HL-60 (cell line): ENCODE data around the gene CRYBG2.
"Not testable (repeated sequence)": the region's sequence is repeated elsewhere in the genome, so short reads cannot be mapped to it uniquely, and the experiment has no call there.

Source experiments
- DNase-seq, 2 experiments: peaks; one replicate each; pipeline ENCODE4 v3.0.0-alpha.2; 2010 to 2020; ENCODE audit warnings: low read depth in 1 of 2, low spot score in 1 of 2
- H3K27ac ChIP-seq: fragments of 250-450 bp; sonication (Bioruptor Pico); replicated peaks from 2 replicates; pipeline ENCODE4 v1.5.1; 2020; ENCODE audit warnings: mild to moderate bottlenecking, moderate library complexity
- H3K27me3 ChIP-seq: fragments of 250-450 bp; sonication (Bioruptor Pico); 2 replicates; pipeline ENCODE4 v1.5.1; 2021; ENCODE audit warnings: mild to moderate bottlenecking, moderate library complexity; ENCODE audit not compliant: insufficient read depth, poor library complexity, severe bottlenecking
- H3K4me3 ChIP-seq: replicated peaks from 2 replicates; pipeline ENCODE4 v1.5.1; 2011; ENCODE audit warnings: mild to moderate bottlenecking, control low read depth, low read length; ENCODE audit not compliant: insufficient read depth
- CTCF ChIP-seq: IDR thresholded peaks from one replicate; pipeline ENCODE4 v1.5.1; 2011; ENCODE audit warnings: low read length, control low read depth, inconsistent platforms; ENCODE audit not compliant: insufficient read depth
- GABPA ChIP-seq: IDR thresholded peaks from 2 replicates; pipeline ENCODE4 v1.6.1; 2012; ENCODE audit warnings: low read depth
- POLR2AphosphoS5 ChIP-seq: IDR thresholded peaks from 2 replicates; pipeline ENCODE4 v1.6.1; 2012; ENCODE audit warnings: low read depth
- REST ChIP-seq: IDR thresholded peaks from 2 replicates; pipeline ENCODE4 v1.6.1; 2012; ENCODE audit warnings: low read depth; ENCODE audit not compliant: insufficient replicate concordance
- SPI1 ChIP-seq: IDR thresholded peaks from 2 replicates; pipeline ENCODE4 v1.6.1; 2012; ENCODE audit warnings: low read depth, mild to moderate bottlenecking, borderline replicate concordance

The CRYBG2 gene

GRCh38 chr1:26330276-26330675, 23.7 kb downstream of the CRYBG2 start:
- TF ChIP-seq POLR2AphosphoS5: no peak
- TF ChIP-seq REST: no peak
- TF ChIP-seq SPI1: no peak
- TF ChIP-seq CTCF: no peak
- TF ChIP-seq GABPA: no peak
- Histone ChIP-seq H3K27ac (no peak overlapping the region), H3K4me3 (no peak overlapping the region), H3K27me3 (no peaks in the 10 kb centered on the region)
- DNase-seq: no peak

GRCh38 chr1:26329380-26329779, 24.6 kb downstream of the CRYBG2 start:
- not testable (repeated sequence) for H3K4me3 ChIP-seq, H3K27me3 ChIP-seq, H3K27ac ChIP-seq, DNase-seq

GRCh38 chr1:26328597-26328996, 25.3 kb downstream of the CRYBG2 start:
- TF ChIP-seq REST (no peak), CTCF (no peak), SPI1 (no peak), POLR2AphosphoS5 (no peak), GABPA (no peak)
- Histone ChIP-seq H3K27me3 (no peaks in the 10 kb centered on the region), H3K4me3 (no peak overlapping the region), H3K27ac (no peak overlapping the region)
- no peak for DNase-seq

DNA sequence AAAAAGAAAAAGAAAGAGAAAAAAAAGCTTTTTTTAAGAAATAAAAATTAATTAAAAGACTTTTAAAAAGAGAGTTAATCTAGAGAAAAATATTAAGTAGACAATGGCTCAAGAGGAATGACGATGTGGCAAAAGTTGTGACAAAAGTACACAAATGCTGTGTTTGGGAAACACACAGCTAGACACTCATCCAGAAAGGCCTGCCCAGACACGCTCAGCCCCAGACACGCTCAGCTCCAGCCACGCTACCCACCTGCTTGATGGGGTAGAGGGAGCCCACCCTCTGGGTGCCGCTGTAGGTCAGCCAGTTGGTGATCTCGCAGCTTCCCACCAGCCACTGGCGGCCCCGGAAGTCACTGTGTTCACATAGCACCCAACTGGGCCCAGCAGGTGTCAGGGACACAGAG, 26.0 kb downstream of the CRYBG2 start:
- H3K27ac ChIP-seq: no peak overlapping the region
- DNase-seq: no peak
- H3K27me3 ChIP-seq: no peaks in the 10 kb centered on the region
- TF ChIP-seq SPI1 (no peak), REST (no peak), CTCF (no peak), POLR2AphosphoS5 (no peak), GABPA (no peak)
- no peak overlapping the region for H3K4me3 ChIP-seq
